ENCODE measurements around the gene KLHL26. TPM values are rescaled to one million over a fixed set of nuclear protein-coding genes. Genes with fewer than 3 reads are reported as not detected.
A peak's percentile ranks its signal among the peaks of the same experiment; 100 is the strongest.

Gene KLHL26
- total and polyA plus RNA-seq, 2 experiments from 2014 or later = 2.9 to 6.4 TPM

GRCh38 chr19:18629166-18630088 lies 7.4 kb upstream of the KLHL26 start:
- no peak for DNase-seq
- H3K9me2 ChIP-seq (ENCODE audit: insufficient read depth) = no peaks in the 10 kb centered on the region
- no peaks in the 10 kb centered on the region for H3K9me3 ChIP-seq (ENCODE audit: low read depth)
- no peak overlapping the region for H3K4me2 ChIP-seq (ENCODE audit: unreplicated experiment)
- no peaks in the 10 kb centered on the region for H4K20me1 ChIP-seq (ENCODE audit: insufficient read depth)
- no peak overlapping the region for H3K9ac ChIP-seq
- H3K4me1 ChIP-seq (ENCODE audit: insufficient read depth) = no peaks in the 10 kb centered on the region
- no peaks in the 10 kb centered on the region for H3K79me2 ChIP-seq (ENCODE audit: insufficient read depth)
- no peak overlapping the region for H3K27ac ChIP-seq
- no peak overlapping the region for H3K4me3 ChIP-seq
- H3F3A ChIP-seq (ENCODE audit: insufficient read depth) = no peaks in the 10 kb centered on the region
- 19 to 21% methylated on average over 15 of the region's 15 CpGs for WGBS, 2 experiments (ENCODE audit: low coverage in 1 of 2, low lambda C conversion rate in 2 of 2, missing lambda C conversion rate in 2 of 2)
- no peak for TF ChIP-seq EZH2 (IDR thresholded peaks at IDR 0.05; ENCODE audit: insufficient read depth, poor library complexity, severe bottlenecking)
- no peak for TF ChIP-seq EZH2phosphoT487 (IDR thresholded peaks at IDR 0.05; ENCODE audit: insufficient read depth, low read depth)
- no peaks in the 10 kb centered on the region for H3K27me3 ChIP-seq (replicated peaks; ENCODE audit: insufficient read depth)
- no peak overlapping the region for H2AFZ ChIP-seq
- in situ Hi-C loops (cut with MboI) = no loop called here
- H3K36me3 ChIP-seq (ENCODE audit: low read depth) = no peaks in the 10 kb centered on the region

- in situ Hi-C loops (cut with MboI) = no loop called here
- no peaks in the 10 kb centered on the region for H3F3A ChIP-seq (ENCODE audit: insufficient read depth)
Observed at GRCh38 chr19:18633321-18633720, 3.5 kb upstream of the KLHL26 start.

GRCh38 chr19:18634612-18635297 lies 2.1 kb upstream of the KLHL26 start:
- TF ChIP-seq EZH2phosphoT487 (IDR thresholded peaks at IDR 0.05; ENCODE audit: insufficient read depth, low read depth) (no peak), EZH2 (IDR thresholded peaks at IDR 0.05; ENCODE audit: insufficient read depth, poor library complexity, severe bottlenecking) (no peak)
- no peaks in the 10 kb centered on the region for H3F3A ChIP-seq (ENCODE audit: insufficient read depth)
- H3K36me3 ChIP-seq (ENCODE audit: low read depth) = no peaks in the 10 kb centered on the region
- H3K9ac ChIP-seq = no peak overlapping the region
- H3K79me2 ChIP-seq (ENCODE audit: insufficient read depth) = no peaks in the 10 kb centered on the region
- H3K9me3 ChIP-seq (ENCODE audit: low read depth) = no peaks in the 10 kb centered on the region
- no peaks in the 10 kb centered on the region for H4K20me1 ChIP-seq (ENCODE audit: insufficient read depth)
- WGBS, 2 experiments (ENCODE audit: low coverage in 1 of 2, low lambda C conversion rate in 2 of 2, missing lambda C conversion rate in 2 of 2) = 14 to 15% methylated on average over 12 of the region's 12 CpGs
- peak; percentile 61 for DNase-seq
- in situ Hi-C loops (cut with MboI) = no loop called here
- H3K9me2 ChIP-seq (ENCODE audit: insufficient read depth) = no peaks in the 10 kb centered on the region
- H3K4me2 ChIP-seq (ENCODE audit: unreplicated experiment) = no peak overlapping the region
- H3K4me3 ChIP-seq = no peak overlapping the region
- no peak overlapping the region for H3K27ac ChIP-seq
- no peak overlapping the region for H2AFZ ChIP-seq
- H3K27me3 ChIP-seq (replicated peaks; ENCODE audit: insufficient read depth) = no peaks in the 10 kb centered on the region
- H3K4me1 ChIP-seq (ENCODE audit: insufficient read depth) = no peaks in the 10 kb centered on the region

More at GRCh38 chr19:18633321-18633720, 3.5 kb upstream of the KLHL26 start:
- no peak for DNase-seq
- no peaks in the 10 kb centered on the region for H3K4me1 ChIP-seq (ENCODE audit: insufficient read depth)
- no peaks in the 10 kb centered on the region for H4K20me1 ChIP-seq (ENCODE audit: insufficient read depth)
- no peak for TF ChIP-seq EZH2 (IDR thresholded peaks at IDR 0.05; ENCODE audit: insufficient read depth, poor library complexity, severe bottlenecking)
- TF ChIP-seq EZH2phosphoT487 (IDR thresholded peaks at IDR 0.05; ENCODE audit: insufficient read depth, low read depth) = no peak
- H3K4me2 ChIP-seq (ENCODE audit: unreplicated experiment) = no peak overlapping the region
- no peaks in the 10 kb centered on the region for H3K36me3 ChIP-seq (ENCODE audit: low read depth)
- no peaks in the 10 kb centered on the region for H3K9me3 ChIP-seq (ENCODE audit: low read depth)
- H3K4me3 ChIP-seq = no peak overlapping the region
- H3K79me2 ChIP-seq (ENCODE audit: insufficient read depth) = no peaks in the 10 kb centered on the region
- no peaks in the 10 kb centered on the region for H3K9me2 ChIP-seq (ENCODE audit: insufficient read depth)
- H3K27me3 ChIP-seq (replicated peaks; ENCODE audit: insufficient read depth) = no peaks in the 10 kb centered on the region
- WGBS, 2 experiments (ENCODE audit: low coverage in 1 of 2, low lambda C conversion rate in 2 of 2, missing lambda C conversion rate in 2 of 2) = 68 to 72% methylated on average over 8 of the region's 8 CpGs
- no peak overlapping the region for H3K9ac ChIP-seq
- no peak overlapping the region for H3K27ac ChIP-seq
- no peak overlapping the region for H2AFZ ChIP-seq

GRCh38 chr19:18635831-18636182 lies 1.0 kb upstream of the KLHL26 start:
- no peak overlapping the region for H3K9ac ChIP-seq
- H3K4me3 ChIP-seq = no peak overlapping the region
- H3F3A ChIP-seq (ENCODE audit: insufficient read depth) = no peaks in the 10 kb centered on the region
- no peaks in the 10 kb centered on the region for H3K9me2 ChIP-seq (ENCODE audit: insufficient read depth)
- H3K27me3 ChIP-seq (replicated peaks; ENCODE audit: insufficient read depth) = no peaks in the 10 kb centered on the region
- H3K36me3 ChIP-seq (ENCODE audit: low read depth) = no peaks in the 10 kb centered on the region
- no peaks in the 10 kb centered on the region for H3K4me1 ChIP-seq (ENCODE audit: insufficient read depth)
- no peaks in the 10 kb centered on the region for H4K20me1 ChIP-seq (ENCODE audit: insufficient read depth)
- H3K79me2 ChIP-seq (ENCODE audit: insufficient read depth) = no peaks in the 10 kb centered on the region
- no peaks in the 10 kb centered on the region for H3K9me3 ChIP-seq (ENCODE audit: low read depth)
- 43% methylated on average over 6 of the region's 6 CpGs; no CpG with 5 or more reads in 1 of the 2 experiments for WGBS, 2 experiments (ENCODE audit: low coverage in 1 of 2, low lambda C conversion rate in 2 of 2, missing lambda C conversion rate in 2 of 2)
- H2AFZ ChIP-seq = no peak overlapping the region
- no peak overlapping the region for H3K27ac ChIP-seq
- no peak for TF ChIP-seq EZH2 (IDR thresholded peaks at IDR 0.05; ENCODE audit: insufficient read depth, poor library complexity, severe bottlenecking)
- TF ChIP-seq EZH2phosphoT487 (IDR thresholded peaks at IDR 0.05; ENCODE audit: insufficient read depth, low read depth) = no peak
- no peak overlapping the region for H3K4me2 ChIP-seq (ENCODE audit: unreplicated experiment)
- no peak for DNase-seq
- in situ Hi-C loops (cut with MboI) = no loop called here

Data from GM23248 (cell line).